ENCODE measurements around the gene LHPP. TPM values are rescaled to one million over a fixed set of nuclear protein-coding genes. Genes with fewer than 3 reads are reported as not detected.
A peak's percentile ranks its signal among the peaks of the same experiment; 100 is the strongest.
"Not testable (repeated sequence)": the region's sequence is repeated elsewhere in the genome, so short reads cannot be mapped to it uniquely, and the experiment has no call there.

LHPP gene
- total RNA-seq, 4 donors from 2014 or later, result 34.2 to 76.7 (median 38.2) TPM

DNA sequence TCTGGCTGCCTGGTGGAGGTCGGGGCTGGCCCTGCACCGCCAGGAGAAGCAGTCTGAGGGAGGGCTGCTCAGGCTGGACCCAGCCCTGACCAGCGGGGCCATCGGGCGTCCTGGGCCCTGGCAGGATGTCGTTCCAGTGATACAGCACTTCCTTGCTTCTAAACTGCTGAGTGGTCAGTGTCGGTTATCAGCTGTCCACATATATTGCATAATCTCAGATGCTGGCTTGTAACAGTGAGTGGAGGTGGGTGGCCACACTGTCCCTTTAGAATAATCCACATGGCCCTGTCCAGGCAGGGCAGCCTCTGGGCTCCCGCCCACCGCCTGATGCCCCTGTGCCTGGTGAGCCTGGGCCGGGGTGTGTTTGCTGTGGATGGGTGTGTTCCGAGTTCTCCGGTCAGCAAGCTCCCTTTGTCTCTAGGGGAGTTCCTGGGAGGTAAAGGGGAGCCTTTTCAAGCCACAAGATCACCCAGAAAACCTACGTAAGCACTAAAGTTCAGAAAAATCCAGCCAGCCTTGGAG is 86.1 kb downstream of the LHPP start:
- no peaks in the 10 kb centered on the region for H3K9me3 ChIP-seq
- DNase-seq, result no peak
- no peak overlapping the region for H3K4me3 ChIP-seq
- TF ChIP-seq, protein P1, sequence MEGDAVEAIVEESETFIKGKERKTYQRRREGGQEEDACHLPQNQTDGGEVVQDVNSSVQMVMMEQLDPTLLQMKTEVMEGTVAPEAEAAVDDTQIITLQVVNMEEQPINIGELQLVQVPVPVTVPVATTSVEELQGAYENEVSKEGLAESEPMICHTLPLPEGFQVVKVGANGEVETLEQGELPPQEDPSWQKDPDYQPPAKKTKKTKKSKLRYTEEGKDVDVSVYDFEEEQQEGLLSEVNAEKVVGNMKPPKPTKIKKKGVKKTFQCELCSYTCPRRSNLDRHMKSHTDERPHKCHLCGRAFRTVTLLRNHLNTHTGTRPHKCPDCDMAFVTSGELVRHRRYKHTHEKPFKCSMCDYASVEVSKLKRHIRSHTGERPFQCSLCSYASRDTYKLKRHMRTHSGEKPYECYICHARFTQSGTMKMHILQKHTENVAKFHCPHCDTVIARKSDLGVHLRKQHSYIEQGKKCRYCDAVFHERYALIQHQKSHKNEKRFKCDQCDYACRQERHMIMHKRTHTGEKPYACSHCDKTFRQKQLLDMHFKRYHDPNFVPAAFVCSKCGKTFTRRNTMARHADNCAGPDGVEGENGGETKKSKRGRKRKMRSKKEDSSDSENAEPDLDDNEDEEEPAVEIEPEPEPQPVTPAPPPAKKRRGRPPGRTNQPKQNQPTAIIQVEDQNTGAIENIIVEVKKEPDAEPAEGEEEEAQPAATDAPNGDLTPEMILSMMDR (IDR thresholded peaks at IDR 0.05), result no peak
- no peak for TF ChIP-seq POLR2A (IDR thresholded peaks at IDR 0.05)
- H3K27me3 ChIP-seq, result no peaks in the 10 kb centered on the region
- H3K36me3 ChIP-seq, result no peaks in the 10 kb centered on the region
- peaks cover 0 to 14% (median 0%) of the 10 kb centered on the region in 4 donors for H3K4me1 ChIP-seq
- H3K27ac ChIP-seq, result peak overlapping the region in 1 of 4 donors; percentile 46

DNA sequence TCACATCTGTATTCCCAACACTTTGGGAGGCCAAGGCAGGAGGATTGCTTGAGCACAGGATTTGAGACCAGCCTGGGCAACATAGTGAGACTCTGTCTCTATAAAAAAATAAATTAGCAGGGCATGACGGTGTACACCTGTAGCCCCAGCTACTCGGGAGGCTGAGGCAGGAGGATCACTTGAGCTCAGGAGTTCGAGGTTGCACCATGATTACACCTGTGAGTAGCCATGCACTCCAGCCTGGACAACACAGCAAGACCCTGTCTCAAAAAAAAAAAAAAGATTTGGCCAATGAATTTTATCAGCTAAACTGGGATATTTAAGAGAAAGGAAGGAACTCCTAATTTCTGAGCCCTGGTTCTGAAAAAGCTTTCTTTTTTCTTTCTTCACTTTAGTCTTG is 87.5 kb downstream of the LHPP start:
- Histone ChIP-seq H3K4me1 (peaks cover 0 to 14% (median 0%) of the 10 kb centered on the region in 4 donors), H3K27ac (peak overlapping the region in 1 of 4 donors; percentile 54)
- H3K9me3 ChIP-seq, H3K4me3 ChIP-seq, DNase-seq, H3K27me3 ChIP-seq, H3K36me3 ChIP-seq: not testable (repeated sequence)

GRCh38 chr10:124550293-124551034 is 88.8 kb downstream of the LHPP start:
- Histone ChIP-seq H3K27me3 (no peaks in the 10 kb centered on the region), H3K27ac (peak overlapping the region in 1 of 4 donors; percentile 54), H3K36me3 (no peaks in the 10 kb centered on the region), H3K9me3 (no peaks in the 10 kb centered on the region), H3K4me3 (no peak overlapping the region), H3K4me1 (peaks cover 0 to 14% (median 0%) of the 10 kb centered on the region in 4 donors)
- no peak for TF ChIP-seq POLR2A (IDR thresholded peaks at IDR 0.05)
- TF ChIP-seq, protein P1 (IDR thresholded peaks at IDR 0.05), result no peak
- peak in 2 of 3 donors; percentile 72 to 76 for DNase-seq

DNA sequence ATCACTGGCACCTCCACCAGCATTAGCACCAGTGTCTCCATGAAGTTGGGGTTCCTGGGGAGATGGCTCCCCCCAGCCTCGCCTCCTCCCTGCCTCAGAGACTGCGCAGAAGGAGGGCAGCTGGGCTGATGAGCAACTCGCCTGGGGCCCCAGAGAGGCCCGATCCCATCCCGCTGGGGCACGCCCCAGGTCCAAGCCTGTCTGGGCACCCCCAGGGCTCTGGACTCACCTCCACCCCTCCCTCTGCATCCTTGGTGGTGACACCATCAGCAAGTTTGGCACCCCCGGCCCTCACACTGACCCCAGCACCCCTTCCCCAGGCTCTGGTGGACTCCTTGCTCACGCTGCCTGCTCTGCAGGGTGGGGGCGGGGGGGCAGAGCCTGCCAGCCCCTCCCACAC is 89.5 kb downstream of the LHPP start:
- H3K27ac ChIP-seq, result peak overlapping the region in 1 of 4 donors; percentile 54
- H3K9me3 ChIP-seq, result no peaks in the 10 kb centered on the region
- no peak for TF ChIP-seq POLR2A (IDR thresholded peaks at IDR 0.05)
- TF ChIP-seq, protein P1 (IDR thresholded peaks at IDR 0.05), result no peak
- no peak for DNase-seq
- H3K4me3 ChIP-seq, result no peak overlapping the region
- no peaks in the 10 kb centered on the region for H3K27me3 ChIP-seq
- peaks cover 0 to 14% (median 0%) of the 10 kb centered on the region in 4 donors for H3K4me1 ChIP-seq
- no peaks in the 10 kb centered on the region for H3K36me3 ChIP-seq

GRCh38 chr10:124551755-124552154 is 90.1 kb downstream of the LHPP start:
- Histone ChIP-seq H3K36me3 (no peaks in the 10 kb centered on the region), H3K4me1 (peaks cover 0 to 14% (median 0%) of the 10 kb centered on the region in 4 donors), H3K27me3 (no peaks in the 10 kb centered on the region), H3K4me3 (no peak overlapping the region), H3K9me3 (no peaks in the 10 kb centered on the region), H3K27ac (no peak overlapping the region)
- TF ChIP-seq, protein P1 (IDR thresholded peaks at IDR 0.05), result no peak
- TF ChIP-seq POLR2A (IDR thresholded peaks at IDR 0.05), result no peak
- no peak for DNase-seq

DNA sequence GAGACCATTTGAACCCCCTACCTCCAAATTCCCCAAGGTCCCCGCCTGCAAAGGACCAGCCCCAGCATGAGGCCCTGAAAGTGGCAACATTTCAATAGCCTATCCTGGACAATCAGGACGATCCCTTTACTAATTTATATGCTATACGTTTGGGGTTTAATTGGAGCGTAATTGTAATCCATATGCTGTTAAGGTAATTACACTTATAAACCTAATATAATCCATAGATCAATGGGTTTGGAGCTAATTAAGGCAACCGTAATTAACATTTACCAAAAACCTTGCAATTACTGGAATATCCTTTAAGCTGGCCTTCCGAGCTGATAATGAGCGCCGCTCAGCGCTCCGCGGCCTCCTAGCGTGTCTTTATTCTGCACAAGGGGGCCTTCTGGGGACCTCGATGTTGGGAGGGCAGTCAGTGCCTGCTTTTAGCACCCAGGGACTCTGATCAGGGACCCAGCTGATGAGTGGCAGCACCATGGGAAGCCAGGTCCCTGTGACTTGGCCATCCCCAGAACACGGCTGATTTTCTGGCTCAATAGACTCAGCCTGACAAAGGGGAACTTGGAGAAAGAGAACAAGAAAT is 91.2 kb downstream of the LHPP start:
- H3K4me3 ChIP-seq, result no peak overlapping the region
- H3K4me1 ChIP-seq, result peaks cover 0 to 10% (median 0%) of the 10 kb centered on the region in 4 donors
- TF ChIP-seq POLR2A (IDR thresholded peaks at IDR 0.05), result no peak
- TF ChIP-seq, protein P1 (IDR thresholded peaks at IDR 0.05), result no peak
- no peak overlapping the region for H3K27ac ChIP-seq
- H3K27me3 ChIP-seq, result no peaks in the 10 kb centered on the region
- no peaks in the 10 kb centered on the region for H3K9me3 ChIP-seq
- no peak for DNase-seq
- H3K36me3 ChIP-seq, result no peaks in the 10 kb centered on the region

Measured in Peyer's patch (tissue), 4 donors.